ENCODE data around the gene LGMN. TPM values are rescaled to one million over a fixed set of nuclear protein-coding genes. Genes with fewer than 3 reads are reported as not detected.
A peak's percentile ranks its signal among the peaks of the same experiment; 100 is the strongest.

Gene LGMN
- total and polyA plus RNA-seq, 9 of the 15 experiments (the other 6 are each of a cell fraction or from before 2014, with no cell fraction given) = 0.05 to 1.4 (median 0.43) TPM; not detected in 2

GRCh38 chr14:92683041-92683440 lies 65.4 kb downstream of the LGMN start (continued):
- TF ChIP-seq MNT (conservative IDR thresholded peaks at IDR 0.05) (no peak), RBM15 (IDR thresholded peaks at IDR 0.05; ENCODE audit: insufficient read depth, low read length) (no peak), TGIF2 (CRISPR knock-in tag; IDR thresholded peaks at IDR 0.05) (no peak)

- H3K9ac ChIP-seq (ENCODE audit: insufficient read depth in 1 of 2, low read depth in 2 of 2, low read length in 2 of 2) = no peak overlapping the region
- H3K4me1 ChIP-seq (replicated peaks in 1 of 2; ENCODE audit: control insufficient read depth in 2 of 2, insufficient read depth in 2 of 2, low read length in 2 of 2) = peaks cover 0 to 5% of the 10 kb centered on the region in 2 experiments; a peak in 2 of 5 replicates
- no peak overlapping the region for H3K27ac ChIP-seq (ENCODE audit: extremely low read depth, low read depth, low read length)
- ChIA-PET CTCF (ENCODE audit: low intra/inter-chr PET ratio) (interaction anchor here (0.9 kb wide), 1 partner anchor 92 kb away, joined by 4 read pairs; no protein-coding TSS in a partner anchor), POLR2A (no interaction called here)
- H2AFZ ChIP-seq (ENCODE audit: low read depth, low read length) = no peak overlapping the region
- peak; percentile 58 to 66 (median 60) for DNase-seq (ENCODE audit: extremely low read depth in 1 of 4, low spot score in 3 of 4)
- H3K27me3 ChIP-seq (ENCODE audit: control insufficient read depth in 2 of 2, insufficient read depth in 2 of 2, low read length in 2 of 2) = no peaks in the 10 kb centered on the region
- FAIRE-seq = peak; percentile 69
- peaks cover 3% of the 10 kb centered on the region; the same call in 1 of the 2 replicates for H4K20me1 ChIP-seq (replicated peaks; ENCODE audit: control insufficient read depth, insufficient read depth, low read length)
- peak; percentile 89 for ATAC-seq
- no peaks in the 10 kb centered on the region for H3K36me3 ChIP-seq (ENCODE audit: control insufficient read depth, insufficient read depth, low read length)
- H3K9me3 ChIP-seq (replicated peaks; ENCODE audit: control insufficient read depth, insufficient read depth, low read depth, low read length) = no peaks in the 10 kb centered on the region
- H3K9me1 ChIP-seq (ENCODE audit: control insufficient read depth, insufficient read depth, low read length) = no peaks in the 10 kb centered on the region
- H3K4me2 ChIP-seq (ENCODE audit: insufficient read depth, low read length) = no peak overlapping the region
- intact Hi-C loops (cut with micrococcal nuclease) = loop anchor here (2.0 kb wide), 1 partner anchor 92 kb away; no protein-coding TSS in a partner anchor
- no peak overlapping the region for H3K4me3 ChIP-seq
- WGBS (ENCODE audit: insufficient coverage, low coverage, missing lambda C conversion rate) = 0% methylated on average over 5 of the region's 13 CpGs
- H3K79me2 ChIP-seq (ENCODE audit: control insufficient read depth, insufficient read depth, low read length) = no peaks in the 10 kb centered on the region
- BruUV-seq (replicated peaks) = no TSS peak
- in situ Hi-C loops (cut with MboI) = no loop called here
- no peak for TF ChIP-seq SMARCC2 (IDR thresholded peaks at IDR 0.05; ENCODE audit: low read depth)
- TF ChIP-seq IFI16 (CRISPR knock-in tag; IDR thresholded peaks at IDR 0.05) = no peak
- no peak for TF ChIP-seq RERE (CRISPR knock-in tag; IDR thresholded peaks at IDR 0.05; ENCODE audit: borderline replicate concordance)
- no peak for TF ChIP-seq ZBTB26 (CRISPR knock-in tag; IDR thresholded peaks at IDR 0.05)
- TF ChIP-seq HCFC1 (IDR thresholded peaks at IDR 0.05; ENCODE audit: low read depth, low read length) = no peak
- TF ChIP-seq ZNF76 (CRISPR knock-in tag; IDR thresholded peaks at IDR 0.05; ENCODE audit: borderline replicate concordance) = no peak
- no peak for TF ChIP-seq RBM17 (IDR thresholded peaks at IDR 0.05; ENCODE audit: borderline replicate concordance, low read depth, low read length)
Observed at GRCh38 chr14:92680781-92681650, 67.4 kb downstream of the LGMN start.
